Neural cell (in vitro differentiated cells): ENCODE measurements around the gene SMIM35.

Source experiments
- CTCF ChIP-seq: fragments of 450-650 bp; IDR thresholded peaks from 2 replicates; pipeline ENCODE4 v1.5.1; 2014; ENCODE audit warnings: antibody characterized with exemption, mild to moderate bottlenecking, moderate library complexity; ENCODE audit not compliant: poor library complexity, severe bottlenecking
- EZH2 ChIP-seq: fragments of 200-600, 300-800 bp; shearing (Covaris generic), sonication (generic); IDR thresholded peaks from 2 replicates; pipeline ENCODE4 v1.6.1; 2014; ENCODE audit warnings: antibody characterized with exemption, low read length, borderline replicate concordance, mild to moderate bottlenecking; ENCODE audit not compliant: insufficient read depth, poor library complexity, severe bottlenecking
- POLR2AphosphoS5 ChIP-seq: IDR thresholded peaks from 2 replicates; pipeline ENCODE4 v1.6.1; 2012
- RAD21 ChIP-seq: fragments of 450-650 bp; conservative IDR thresholded peaks from 2 replicates; pipeline ENCODE4 v1.6.1; 2014; ENCODE audit warnings: antibody characterized with exemption, mild to moderate bottlenecking, moderate library complexity
- TF ChIP-seq, protein P1 (sequence below): IDR thresholded peaks from 2 replicates; pipeline ENCODE4 v1.6.1; 2012; ENCODE audit warnings: borderline replicate concordance

GRCh38 chr11:118017111-118017510 is 69.7 kb downstream of the SMIM35 start:
- TF ChIP-seq CTCF (no peak), RAD21 (no peak), POLR2AphosphoS5 (no peak), EZH2 (no peak)
- TF ChIP-seq, protein P1, sequence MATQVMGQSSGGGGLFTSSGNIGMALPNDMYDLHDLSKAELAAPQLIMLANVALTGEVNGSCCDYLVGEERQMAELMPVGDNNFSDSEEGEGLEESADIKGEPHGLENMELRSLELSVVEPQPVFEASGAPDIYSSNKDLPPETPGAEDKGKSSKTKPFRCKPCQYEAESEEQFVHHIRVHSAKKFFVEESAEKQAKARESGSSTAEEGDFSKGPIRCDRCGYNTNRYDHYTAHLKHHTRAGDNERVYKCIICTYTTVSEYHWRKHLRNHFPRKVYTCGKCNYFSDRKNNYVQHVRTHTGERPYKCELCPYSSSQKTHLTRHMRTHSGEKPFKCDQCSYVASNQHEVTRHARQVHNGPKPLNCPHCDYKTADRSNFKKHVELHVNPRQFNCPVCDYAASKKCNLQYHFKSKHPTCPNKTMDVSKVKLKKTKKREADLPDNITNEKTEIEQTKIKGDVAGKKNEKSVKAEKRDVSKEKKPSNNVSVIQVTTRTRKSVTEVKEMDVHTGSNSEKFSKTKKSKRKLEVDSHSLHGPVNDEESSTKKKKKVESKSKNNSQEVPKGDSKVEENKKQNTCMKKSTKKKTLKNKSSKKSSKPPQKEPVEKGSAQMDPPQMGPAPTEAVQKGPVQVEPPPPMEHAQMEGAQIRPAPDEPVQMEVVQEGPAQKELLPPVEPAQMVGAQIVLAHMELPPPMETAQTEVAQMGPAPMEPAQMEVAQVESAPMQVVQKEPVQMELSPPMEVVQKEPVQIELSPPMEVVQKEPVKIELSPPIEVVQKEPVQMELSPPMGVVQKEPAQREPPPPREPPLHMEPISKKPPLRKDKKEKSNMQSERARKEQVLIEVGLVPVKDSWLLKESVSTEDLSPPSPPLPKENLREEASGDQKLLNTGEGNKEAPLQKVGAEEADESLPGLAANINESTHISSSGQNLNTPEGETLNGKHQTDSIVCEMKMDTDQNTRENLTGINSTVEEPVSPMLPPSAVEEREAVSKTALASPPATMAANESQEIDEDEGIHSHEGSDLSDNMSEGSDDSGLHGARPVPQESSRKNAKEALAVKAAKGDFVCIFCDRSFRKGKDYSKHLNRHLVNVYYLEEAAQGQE, result no peak
